SKM-1 treated with dmso at 0.1 percent for 144 hours (cell line): Measurements from ENCODE around the gene XIRP1.
A peak's percentile ranks its signal among the peaks of the same experiment; 100 is the strongest.
"Not testable (repeated sequence)": the region's sequence is repeated elsewhere in the genome, so short reads cannot be mapped to it uniquely, and the experiment has no call there.

Experiments used
- DNase-seq: peaks from one replicate; lab custom pipeline; 2025; ENCODE audit not compliant: unreplicated experiment; lab: John Stamatoyannopoulos, UW

XIRP1 gene, protein sequence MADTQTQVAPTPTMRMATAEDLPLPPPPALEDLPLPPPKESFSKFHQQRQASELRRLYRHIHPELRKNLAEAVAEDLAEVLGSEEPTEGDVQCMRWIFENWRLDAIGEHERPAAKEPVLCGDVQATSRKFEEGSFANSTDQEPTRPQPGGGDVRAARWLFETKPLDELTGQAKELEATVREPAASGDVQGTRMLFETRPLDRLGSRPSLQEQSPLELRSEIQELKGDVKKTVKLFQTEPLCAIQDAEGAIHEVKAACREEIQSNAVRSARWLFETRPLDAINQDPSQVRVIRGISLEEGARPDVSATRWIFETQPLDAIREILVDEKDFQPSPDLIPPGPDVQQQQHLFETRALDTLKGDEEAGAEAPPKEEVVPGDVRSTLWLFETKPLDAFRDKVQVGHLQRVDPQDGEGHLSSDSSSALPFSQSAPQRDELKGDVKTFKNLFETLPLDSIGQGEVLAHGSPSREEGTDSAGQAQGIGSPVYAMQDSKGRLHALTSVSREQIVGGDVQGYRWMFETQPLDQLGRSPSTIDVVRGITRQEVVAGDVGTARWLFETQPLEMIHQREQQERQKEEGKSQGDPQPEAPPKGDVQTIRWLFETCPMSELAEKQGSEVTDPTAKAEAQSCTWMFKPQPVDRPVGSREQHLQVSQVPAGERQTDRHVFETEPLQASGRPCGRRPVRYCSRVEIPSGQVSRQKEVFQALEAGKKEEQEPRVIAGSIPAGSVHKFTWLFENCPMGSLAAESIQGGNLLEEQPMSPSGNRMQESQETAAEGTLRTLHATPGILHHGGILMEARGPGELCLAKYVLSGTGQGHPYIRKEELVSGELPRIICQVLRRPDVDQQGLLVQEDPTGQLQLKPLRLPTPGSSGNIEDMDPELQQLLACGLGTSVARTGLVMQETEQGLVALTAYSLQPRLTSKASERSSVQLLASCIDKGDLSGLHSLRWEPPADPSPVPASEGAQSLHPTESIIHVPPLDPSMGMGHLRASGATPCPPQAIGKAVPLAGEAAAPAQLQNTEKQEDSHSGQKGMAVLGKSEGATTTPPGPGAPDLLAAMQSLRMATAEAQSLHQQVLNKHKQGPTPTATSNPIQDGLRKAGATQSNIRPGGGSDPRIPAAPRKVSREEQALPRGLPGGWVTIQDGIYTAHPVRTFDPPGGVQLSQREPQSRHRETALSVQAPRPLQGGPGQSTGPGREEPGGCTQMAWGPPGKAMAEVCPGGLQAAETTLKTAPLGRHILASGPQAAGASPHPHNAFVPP (N-terminal part only)

GRCh38 chr3:39192490-39193092, at the start of gene XIRP1:
XIRP1 (minus strand) TSS chr3:39192595; CDS start chr3:39189445, 3,150 bp downstream.
- no peak for DNase-seq

DNA sequence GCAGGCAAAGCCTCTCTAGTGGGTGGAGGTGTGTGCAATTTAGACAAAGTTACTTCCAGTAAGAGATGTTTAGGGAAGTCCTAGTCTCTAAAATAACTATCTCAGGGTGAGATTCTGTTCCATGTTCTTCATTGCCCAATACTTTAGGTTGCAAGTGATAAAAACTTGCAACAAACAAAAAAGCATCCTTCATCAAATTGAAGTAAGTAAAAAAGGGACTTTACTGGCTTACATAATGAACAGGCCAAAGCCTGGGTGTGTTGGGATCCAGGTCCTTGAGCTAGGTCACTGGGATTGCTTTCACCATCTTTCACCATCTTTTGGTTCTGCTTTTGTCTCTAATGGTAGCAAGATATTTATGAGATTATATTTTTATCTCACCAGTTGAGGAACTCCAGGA, 49.2 kb upstream of the XIRP1 start:
- DNase-seq: peak; percentile 70

- DNase-seq: no peak
Measured at GRCh38 chr3:39237027-39237426, 44.6 kb upstream of the XIRP1 start.

GRCh38 chr3:39234651-39235050, 42.3 kb upstream of the XIRP1 start:
- no peak for DNase-seq

GRCh38 chr3:39232859-39233258, 40.5 kb upstream of the XIRP1 start:
- peak; percentile 23 for DNase-seq

GRCh38 chr3:39230453-39230852, 38.1 kb upstream of the XIRP1 start:
- DNase-seq: no peak

GRCh38 chr3:39228496-39228895, 36.1 kb upstream of the XIRP1 start:
- no peak for DNase-seq

- not testable (repeated sequence) for DNase-seq
Measured at GRCh38 chr3:39227596-39227995, 35.2 kb upstream of the XIRP1 start.

DNA sequence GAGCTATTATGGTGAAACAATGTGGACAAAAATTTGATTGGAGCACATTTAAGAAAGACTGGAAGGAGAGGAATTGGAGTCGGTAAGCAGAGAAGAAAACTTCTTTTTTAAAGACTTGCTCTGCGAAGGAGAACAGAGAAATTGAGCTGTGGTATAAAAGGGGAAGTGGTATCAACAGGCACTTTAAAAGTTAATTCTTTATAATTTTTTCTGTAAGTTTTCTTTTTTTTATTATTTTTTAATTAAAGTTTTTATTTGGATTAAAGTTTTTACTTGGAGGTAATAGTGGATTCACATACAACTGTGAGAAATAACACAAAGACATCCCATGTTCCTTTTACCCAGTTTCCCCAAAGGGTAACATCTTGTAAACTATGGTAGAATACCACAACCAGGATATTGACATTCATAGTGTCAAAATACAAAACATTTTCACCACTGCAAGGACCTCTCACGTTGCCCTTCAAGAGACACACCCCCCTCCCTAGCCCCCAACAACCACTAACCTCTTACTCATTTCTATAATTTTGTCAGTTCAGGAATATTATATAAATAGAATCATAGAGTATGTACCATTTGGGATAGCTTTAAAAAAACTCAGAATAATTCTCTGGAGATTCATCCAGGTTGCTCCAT, 33.8 kb upstream of the XIRP1 start:
- peak; percentile 65 for DNase-seq

GRCh38 chr3:39224288-39224687, 31.9 kb upstream of the XIRP1 start:
- no peak for DNase-seq

- no peak for DNase-seq
Measured at GRCh38 chr3:39222939-39223338, 30.5 kb upstream of the XIRP1 start.

DNA sequence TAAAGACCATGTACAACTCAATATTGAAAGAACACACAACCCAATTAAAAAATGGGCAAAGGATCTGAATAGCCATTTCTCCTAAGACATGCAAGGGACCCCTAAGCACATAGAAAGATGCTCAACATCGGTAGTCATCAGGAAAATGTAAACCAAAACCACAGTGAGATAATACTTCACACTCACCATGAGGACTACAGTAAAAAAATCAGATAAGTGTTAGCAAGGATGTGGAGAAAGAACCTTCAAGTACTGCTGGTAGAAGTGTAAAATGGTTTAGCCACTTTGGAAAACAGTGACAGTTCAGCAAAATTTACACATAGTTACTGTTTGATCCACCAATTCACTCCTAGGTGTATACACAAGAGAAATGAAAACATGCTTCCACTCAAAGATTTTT, 30.1 kb upstream of the XIRP1 start:
- no peak for DNase-seq

GRCh38 chr3:39221141-39221530, 28.7 kb upstream of the XIRP1 start:
- DNase-seq: no peak

- peak; percentile 60 for DNase-seq
Measured at GRCh38 chr3:39220407-39221140, 28.2 kb upstream of the XIRP1 start.

DNA sequence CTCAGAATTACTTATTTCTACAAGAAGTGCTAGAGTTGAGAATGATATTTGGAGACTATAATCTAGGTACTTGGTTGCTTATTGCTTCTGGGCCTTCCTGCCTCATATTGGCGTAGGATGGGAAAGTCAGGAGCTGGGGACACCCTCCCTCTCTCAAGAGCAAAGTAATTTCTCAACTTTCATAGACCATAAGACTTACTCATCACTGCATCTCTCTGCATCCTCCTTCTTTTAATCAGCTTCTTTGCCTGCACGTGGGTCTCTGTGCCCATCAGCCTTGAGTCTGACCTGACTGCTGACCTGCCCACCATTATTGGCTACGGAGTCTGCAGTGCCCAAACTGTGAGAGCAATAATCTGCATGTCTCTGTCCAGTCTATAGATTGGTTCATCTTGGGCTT, 27.3 kb upstream of the XIRP1 start:
- DNase-seq: no peak

DNA sequence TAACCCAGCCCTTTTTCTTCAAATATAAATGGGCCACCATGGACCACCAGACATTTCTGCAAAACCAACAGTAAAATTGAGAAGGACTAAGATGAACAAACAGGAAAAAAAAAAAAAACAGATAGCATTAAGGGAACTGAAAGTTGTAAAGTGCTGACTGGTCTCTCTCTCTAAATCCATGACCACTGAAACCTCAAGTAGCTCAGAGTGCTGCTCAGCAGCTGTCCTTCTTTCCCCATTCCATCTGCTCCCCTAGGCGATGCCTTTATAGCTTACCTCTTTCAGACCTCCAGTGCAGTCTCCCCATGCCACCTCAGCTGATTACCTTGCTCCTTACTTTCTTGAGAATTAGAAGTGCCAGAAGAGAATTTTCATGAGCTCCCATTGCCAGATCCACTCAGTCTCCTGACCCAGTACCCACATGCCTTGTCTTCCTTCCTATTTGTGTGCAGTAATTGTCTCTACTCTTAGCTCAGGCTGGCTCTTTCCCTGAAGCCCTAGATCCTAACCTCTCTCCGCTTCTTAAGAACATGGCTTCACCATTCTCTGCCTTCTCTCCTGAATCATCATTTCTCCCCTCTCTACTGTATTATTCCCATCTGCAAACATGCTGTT, 23.9 kb upstream of the XIRP1 start:
- DNase-seq: peak; percentile 91

- no peak for DNase-seq
Measured at GRCh38 chr3:39213613-39214012, 21.2 kb upstream of the XIRP1 start.

DNA sequence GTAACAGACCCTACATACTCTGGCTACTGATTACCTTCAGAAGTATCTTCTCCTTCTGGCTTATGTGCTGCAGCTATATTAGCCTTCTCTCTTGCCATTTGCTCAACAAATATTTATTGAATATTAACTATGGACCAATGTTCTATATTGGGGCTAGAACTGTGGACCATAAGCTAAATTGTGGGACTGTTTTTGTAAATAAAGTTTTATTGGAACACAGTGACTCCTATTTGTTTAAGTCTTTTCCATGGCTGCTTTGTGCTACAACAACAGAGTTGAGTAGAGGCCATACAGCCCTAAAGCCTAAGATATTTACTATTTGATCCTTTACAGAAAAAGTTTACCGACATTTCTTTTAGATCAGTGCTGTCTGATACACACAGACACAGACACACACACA, 20.3 kb upstream of the XIRP1 start:
- DNase-seq: no peak
